HEK293 (cell line): ENCODE measurements around the gene DYNLT1.

Source experiments
- GLIS1 ChIP-seq: fragments of 450-650 bp; formaldehyde crosslinking; IDR thresholded peaks from 2 replicates; pipeline ENCODE4 v1.5.1; 2016; ENCODE audit warnings: missing biosample characterization, missing genetic modification characterization
- HOXD13 ChIP-seq: sonication (generic); formaldehyde crosslinking; IDR thresholded peaks from 2 replicates; pipeline ENCODE4 v1.8.0; 2022; ENCODE audit warnings: missing genetic modification reagents, borderline replicate concordance
- KLF1 ChIP-seq: fragments of 450-650 bp; formaldehyde crosslinking; IDR thresholded peaks from 2 replicates; pipeline ENCODE4 v1.5.1; 2016; ENCODE audit warnings: missing biosample characterization, missing genetic modification characterization
- PRDM6 ChIP-seq: fragments of 450-650 bp; formaldehyde crosslinking; IDR thresholded peaks from 2 replicates; pipeline ENCODE4 v1.5.1; 2017; ENCODE audit warnings: missing biosample characterization, missing genetic modification characterization
- RBAK ChIP-seq: fragments of 450-650 bp; formaldehyde crosslinking; IDR thresholded peaks from 2 replicates; pipeline ENCODE4 v1.5.1; 2016; ENCODE audit warnings: missing biosample characterization, missing genetic modification characterization
- REST ChIP-seq: fragments of 450-650 bp; formaldehyde crosslinking; IDR thresholded peaks from 2 replicates; pipeline ENCODE4 v1.5.1; 2016; ENCODE audit warnings: missing biosample characterization, missing genetic modification characterization
- SETDB1 ChIP-seq: IDR thresholded peaks from one replicate; pipeline ENCODE4 v1.6.1; 2017; ENCODE audit warnings: mild to moderate bottlenecking, low read length, moderate library complexity, mixed read lengths; ENCODE audit not compliant: insufficient read length
- SP7 ChIP-seq: fragments of 450-650 bp; formaldehyde crosslinking; IDR thresholded peaks from 2 replicates; pipeline ENCODE4 v1.5.1; 2016; ENCODE audit warnings: missing biosample characterization, missing genetic modification characterization
- TCF7L2 ChIP-seq: IDR thresholded peaks from 2 replicates; pipeline ENCODE4 v1.6.1; 2011; ENCODE audit warnings: low read depth, mild to moderate bottlenecking, inconsistent platforms, low read length, moderate library complexity, borderline replicate concordance
- YY1 ChIP-seq: fragments of 450-650 bp; formaldehyde crosslinking; IDR thresholded peaks from 2 replicates; pipeline ENCODE4 v1.5.1; 2018; ENCODE audit warnings: missing biosample characterization, missing genetic modification characterization
- ZNF133 ChIP-seq: fragments of 450-650 bp; formaldehyde crosslinking; IDR thresholded peaks from 2 replicates; pipeline ENCODE4 v1.5.1; 2016; ENCODE audit warnings: missing biosample characterization, missing genetic modification characterization
- ZNF148 ChIP-seq: fragments of 450-650 bp; formaldehyde crosslinking; IDR thresholded peaks from 2 replicates; pipeline ENCODE4 v1.5.0; 2017; ENCODE audit warnings: missing biosample characterization, missing genetic modification characterization, borderline replicate concordance
- ZNF211 ChIP-seq: fragments of 450-650 bp; formaldehyde crosslinking; IDR thresholded peaks from 2 replicates; pipeline ENCODE4 v1.5.1; 2016; ENCODE audit warnings: low read depth, missing biosample characterization, missing genetic modification characterization
- ZNF248 ChIP-seq: fragments of 450-650 bp; formaldehyde crosslinking; IDR thresholded peaks from 2 replicates; pipeline ENCODE4 v1.5.1; 2017; ENCODE audit warnings: missing biosample characterization, missing genetic modification characterization
- ZNF266 ChIP-seq: fragments of 450-650 bp; formaldehyde crosslinking; IDR thresholded peaks from 2 replicates; pipeline ENCODE4 v1.5.1; 2016; ENCODE audit warnings: missing biosample characterization, missing genetic modification characterization, low read depth
- ZNF350 ChIP-seq: fragments of 450-650 bp; formaldehyde crosslinking; IDR thresholded peaks from 2 replicates; pipeline ENCODE4 v1.5.0; 2017; ENCODE audit warnings: missing biosample characterization, mild to moderate bottlenecking, missing genetic modification characterization
- ZNF48 ChIP-seq: fragments of 450-650 bp; formaldehyde crosslinking; IDR thresholded peaks from 2 replicates; pipeline ENCODE4 v1.5.1; 2016; ENCODE audit warnings: missing biosample characterization, missing genetic modification characterization
- ZNF510 ChIP-seq: fragments of 450-650 bp; formaldehyde crosslinking; IDR thresholded peaks from 2 replicates; pipeline ENCODE4 v1.5.1; 2018; ENCODE audit warnings: mild to moderate bottlenecking, missing genetic modification characterization, missing biosample characterization; ENCODE audit not compliant: insufficient replicate concordance
- ZNF529 ChIP-seq: fragments of 450-650 bp; formaldehyde crosslinking; IDR thresholded peaks from 2 replicates; pipeline ENCODE4 v1.5.1; 2017; ENCODE audit warnings: missing genetic modification characterization, missing biosample characterization; ENCODE audit not compliant: insufficient replicate concordance
- ZNF571 ChIP-seq: fragments of 450-650 bp; formaldehyde crosslinking; IDR thresholded peaks from 2 replicates; pipeline ENCODE4 v1.5.0; 2017; ENCODE audit warnings: missing biosample characterization, missing genetic modification characterization
- ZNF692 ChIP-seq: fragments of 450-650 bp; formaldehyde crosslinking; IDR thresholded peaks from 2 replicates; pipeline ENCODE4 v1.5.1; 2016; ENCODE audit warnings: missing biosample characterization, missing genetic modification characterization
- ZSCAN5A ChIP-seq: fragments of 450-650 bp; formaldehyde crosslinking; IDR thresholded peaks from 2 replicates; pipeline ENCODE4 v1.5.1; 2016; ENCODE audit warnings: missing biosample characterization, missing genetic modification characterization

The DYNLT1 gene

GRCh38 chr6:158626360-158627167, 18.0 kb downstream of the DYNLT1 start (continued):
- TF ChIP-seq ZNF148 (tag by site-specific recombination) (no peak), HOXD13 (CRISPR knock-in tag) (no peak), ZNF211 (tag by site-specific recombination) (no peak), ZSCAN5A (tag by site-specific recombination) (no peak), ZNF571 (no peak; the same call in 1 of the 2 replicates), PRDM6 (no peak), REST (no peak), KLF1 (tag by site-specific recombination) (peak; percentile 84), ZNF350 (tag by site-specific recombination) (no peak), ZNF529 (tag by site-specific recombination) (no peak), ZNF266 (no peak), SP7 (tag by site-specific recombination) (no peak), TCF7L2 (no peak), ZNF692 (tag by site-specific recombination) (no peak), ZNF133 (tag by site-specific recombination) (no peak), GLIS1 (tag by site-specific recombination) (no peak), ZNF48 (tag by site-specific recombination) (no peak), RBAK (tag by site-specific recombination) (no peak), ZNF248 (tag by site-specific recombination) (no peak), ZNF510 (tag by site-specific recombination) (no peak), YY1 (no peak), SETDB1 (no peak)
